ENCODE measurements around the gene PIK3C3. TPM values are rescaled to one million over a fixed set of nuclear protein-coding genes. Genes with fewer than 3 reads are reported as not detected.
A peak's percentile ranks its signal among the peaks of the same experiment; 100 is the strongest.

Gene PIK3C3
- total and polyA plus RNA-seq, 2 donors from 2014 or later, result 31.4 to 70.7 TPM

DNA sequence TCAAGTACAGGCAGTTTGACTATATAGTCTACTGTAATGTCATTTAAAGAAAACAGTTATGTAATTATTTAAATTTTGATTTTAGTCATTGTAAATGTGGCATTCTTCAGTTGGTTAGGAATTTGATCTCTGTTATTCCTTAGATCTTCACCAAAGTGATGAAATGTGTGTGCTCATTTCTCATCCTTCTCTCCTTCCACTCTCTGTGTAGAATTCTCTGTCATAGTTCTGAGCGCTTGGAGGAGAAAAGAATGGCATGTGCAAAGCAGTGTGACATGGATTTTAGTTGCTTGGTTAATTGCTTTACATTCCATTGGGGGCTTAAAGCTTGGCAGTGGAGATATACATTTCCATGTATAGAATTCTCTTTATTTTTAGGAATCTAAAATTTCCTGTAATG lies 14.8 kb downstream of the PIK3C3 start:
- TF ChIP-seq, protein P1, sequence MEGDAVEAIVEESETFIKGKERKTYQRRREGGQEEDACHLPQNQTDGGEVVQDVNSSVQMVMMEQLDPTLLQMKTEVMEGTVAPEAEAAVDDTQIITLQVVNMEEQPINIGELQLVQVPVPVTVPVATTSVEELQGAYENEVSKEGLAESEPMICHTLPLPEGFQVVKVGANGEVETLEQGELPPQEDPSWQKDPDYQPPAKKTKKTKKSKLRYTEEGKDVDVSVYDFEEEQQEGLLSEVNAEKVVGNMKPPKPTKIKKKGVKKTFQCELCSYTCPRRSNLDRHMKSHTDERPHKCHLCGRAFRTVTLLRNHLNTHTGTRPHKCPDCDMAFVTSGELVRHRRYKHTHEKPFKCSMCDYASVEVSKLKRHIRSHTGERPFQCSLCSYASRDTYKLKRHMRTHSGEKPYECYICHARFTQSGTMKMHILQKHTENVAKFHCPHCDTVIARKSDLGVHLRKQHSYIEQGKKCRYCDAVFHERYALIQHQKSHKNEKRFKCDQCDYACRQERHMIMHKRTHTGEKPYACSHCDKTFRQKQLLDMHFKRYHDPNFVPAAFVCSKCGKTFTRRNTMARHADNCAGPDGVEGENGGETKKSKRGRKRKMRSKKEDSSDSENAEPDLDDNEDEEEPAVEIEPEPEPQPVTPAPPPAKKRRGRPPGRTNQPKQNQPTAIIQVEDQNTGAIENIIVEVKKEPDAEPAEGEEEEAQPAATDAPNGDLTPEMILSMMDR (IDR thresholded peaks at IDR 0.05; ENCODE audit: borderline replicate concordance, extremely low read depth, insufficient read depth), result no peak
- Histone ChIP-seq H3K27me3 (ENCODE audit: control insufficient read depth, insufficient read depth, low read length) (no peaks in the 10 kb centered on the region), H3K9ac (ENCODE audit: low read length in 3 of 3) (no peak overlapping the region), H3K4me3 (ENCODE audit: low read length in 3 of 3) (no peak overlapping the region), H3K4me1 (ENCODE audit: control insufficient read depth in 2 of 3, insufficient read depth in 2 of 3, low read depth in 1 of 3, low read length in 3 of 3) (peaks cover 3 to 21% (median 14%) of the 10 kb centered on the region in 3 donors), H3K36me3 (ENCODE audit: control insufficient read depth in 2 of 3, insufficient read depth in 3 of 3, low read length in 3 of 3) (peaks cover 2 to 6% (median 5%) of the 10 kb centered on the region in 3 donors), H3K27ac (ENCODE audit: low read depth in 2 of 2, low read length in 2 of 2) (no peak overlapping the region), H3K9me3 (ENCODE audit: control insufficient read depth in 2 of 3, insufficient read depth in 1 of 3, low read length in 3 of 3) (no peaks in the 10 kb centered on the region)
- intact Hi-C loops (cut with DNase I), result no loop called here
- FAIRE-seq (no peak), DNase-seq (peak in 2 of 5 donors; percentile 51 to 56)

DNA sequence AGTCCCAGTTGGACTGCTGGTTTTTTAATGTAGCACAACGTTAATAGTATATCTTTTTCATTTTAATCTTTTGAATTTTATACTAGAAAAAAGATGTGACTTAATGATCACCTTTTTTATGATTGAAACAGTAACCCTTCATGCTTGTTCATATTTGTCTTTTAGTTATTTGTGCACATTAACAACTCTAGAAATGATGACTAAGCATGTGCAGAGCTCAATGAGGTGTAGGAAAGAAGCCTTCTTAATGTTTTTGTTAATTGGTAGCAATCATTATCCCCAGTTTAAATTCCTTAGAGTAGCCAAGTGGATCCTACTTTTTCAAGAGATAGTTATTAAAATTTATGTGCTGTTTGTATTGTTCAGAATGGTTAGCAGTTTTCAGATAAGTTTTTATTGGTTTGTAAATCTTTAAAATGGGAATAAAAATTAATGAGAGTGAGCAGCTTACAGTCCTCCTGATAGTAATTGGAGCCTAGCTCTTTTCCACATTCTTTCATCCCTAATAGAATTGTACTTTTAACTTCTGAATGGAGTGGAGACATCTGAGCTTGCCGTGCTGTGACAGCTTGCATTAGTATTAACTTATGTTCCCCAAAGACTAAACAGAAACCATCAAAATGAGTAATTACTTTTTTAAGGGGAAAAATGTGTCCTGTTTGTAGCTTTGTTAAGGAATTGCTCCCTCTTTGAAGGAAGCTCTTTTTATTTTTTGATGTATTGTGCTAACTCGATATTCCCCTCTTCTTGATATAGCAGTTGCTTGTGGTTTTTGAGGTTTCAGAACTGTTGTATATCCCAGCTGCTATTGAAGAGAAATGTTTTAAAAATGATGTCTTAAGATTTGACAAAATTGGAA lies 17.3 kb downstream of the PIK3C3 start:
- peaks cover 3 to 17% (median 15%) of the 10 kb centered on the region in 3 donors for H3K4me1 ChIP-seq (ENCODE audit: control insufficient read depth in 2 of 3, insufficient read depth in 2 of 3, low read depth in 1 of 3, low read length in 3 of 3)
- TF ChIP-seq, protein P1 (IDR thresholded peaks at IDR 0.05; ENCODE audit: borderline replicate concordance, extremely low read depth, insufficient read depth), result no peak
- FAIRE-seq (no peak), DNase-seq (peak in 2 of 5 donors; percentile 82 to 94)
- H3K27ac ChIP-seq (ENCODE audit: low read depth in 2 of 2, low read length in 2 of 2), result no peak overlapping the region
- peaks cover 2 to 6% (median 5%) of the 10 kb centered on the region in 3 donors for H3K36me3 ChIP-seq (ENCODE audit: control insufficient read depth in 2 of 3, insufficient read depth in 3 of 3, low read length in 3 of 3)
- intact Hi-C loops (cut with DNase I), result no loop called here
- H3K9ac ChIP-seq (ENCODE audit: low read length in 3 of 3), result no peak overlapping the region
- no peak overlapping the region for H3K4me3 ChIP-seq (ENCODE audit: low read length in 3 of 3)
- no peaks in the 10 kb centered on the region for H3K9me3 ChIP-seq (ENCODE audit: control insufficient read depth in 2 of 3, insufficient read depth in 1 of 3, low read length in 3 of 3)
- no peaks in the 10 kb centered on the region for H3K27me3 ChIP-seq (ENCODE audit: control insufficient read depth, insufficient read depth, low read length)

DNA sequence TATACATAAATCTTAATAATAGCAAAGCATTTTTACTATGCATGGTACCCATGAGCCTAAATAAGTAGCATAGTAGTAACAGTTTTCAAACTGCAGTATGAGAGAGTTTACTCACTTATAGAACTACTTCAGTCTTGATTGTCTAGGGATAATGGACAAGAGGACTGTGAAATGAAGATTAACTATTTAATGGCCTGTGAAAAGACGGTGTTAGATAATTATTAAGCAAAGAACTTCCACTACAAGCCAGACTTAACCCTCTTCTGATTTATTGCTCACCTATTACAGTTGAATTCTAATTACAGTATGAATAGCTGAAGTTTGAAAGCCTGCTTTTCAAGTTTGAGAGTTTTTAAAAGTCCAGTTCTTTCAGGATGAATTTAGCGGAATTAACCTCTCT lies 18.9 kb downstream of the PIK3C3 start:
- Histone ChIP-seq H3K27ac (ENCODE audit: low read depth in 2 of 2, low read length in 2 of 2) (no peak overlapping the region), H3K9me3 (ENCODE audit: control insufficient read depth in 2 of 3, insufficient read depth in 1 of 3, low read length in 3 of 3) (no peaks in the 10 kb centered on the region), H3K27me3 (ENCODE audit: control insufficient read depth, insufficient read depth, low read length) (no peaks in the 10 kb centered on the region), H3K9ac (ENCODE audit: low read length in 3 of 3) (no peak overlapping the region), H3K4me3 (ENCODE audit: low read length in 3 of 3) (peak overlapping the region in 1 of 3 donors; percentile 33), H3K36me3 (ENCODE audit: control insufficient read depth in 2 of 3, insufficient read depth in 3 of 3, low read length in 3 of 3) (peaks cover 0 to 6% (median 5%) of the 10 kb centered on the region in 3 donors), H3K4me1 (ENCODE audit: control insufficient read depth in 2 of 3, insufficient read depth in 2 of 3, low read depth in 1 of 3, low read length in 3 of 3) (peaks cover 3 to 17% (median 15%) of the 10 kb centered on the region in 3 donors)
- peak; percentile 30 for FAIRE-seq
- TF ChIP-seq, protein P1 (IDR thresholded peaks at IDR 0.05; ENCODE audit: borderline replicate concordance, extremely low read depth, insufficient read depth), result no peak
- DNase-seq, result peak in 2 of 5 donors; percentile 57 to 70
- intact Hi-C loops (cut with DNase I), result no loop called here
